Smooth muscle cell of the brain vasculature (primary cell): ENCODE measurements around the gene FERMT3.
"Not testable (repeated sequence)": the region's sequence is repeated elsewhere in the genome, so short reads cannot be mapped to it uniquely, and the experiment has no call there.

ENCODE experiments used
- DNase-seq: peaks from one replicate; pipeline ENCODE4 v3.0.0-alpha.2; 2012; ENCODE audit warnings: low read depth, low spot score

Gene FERMT3

DNA sequence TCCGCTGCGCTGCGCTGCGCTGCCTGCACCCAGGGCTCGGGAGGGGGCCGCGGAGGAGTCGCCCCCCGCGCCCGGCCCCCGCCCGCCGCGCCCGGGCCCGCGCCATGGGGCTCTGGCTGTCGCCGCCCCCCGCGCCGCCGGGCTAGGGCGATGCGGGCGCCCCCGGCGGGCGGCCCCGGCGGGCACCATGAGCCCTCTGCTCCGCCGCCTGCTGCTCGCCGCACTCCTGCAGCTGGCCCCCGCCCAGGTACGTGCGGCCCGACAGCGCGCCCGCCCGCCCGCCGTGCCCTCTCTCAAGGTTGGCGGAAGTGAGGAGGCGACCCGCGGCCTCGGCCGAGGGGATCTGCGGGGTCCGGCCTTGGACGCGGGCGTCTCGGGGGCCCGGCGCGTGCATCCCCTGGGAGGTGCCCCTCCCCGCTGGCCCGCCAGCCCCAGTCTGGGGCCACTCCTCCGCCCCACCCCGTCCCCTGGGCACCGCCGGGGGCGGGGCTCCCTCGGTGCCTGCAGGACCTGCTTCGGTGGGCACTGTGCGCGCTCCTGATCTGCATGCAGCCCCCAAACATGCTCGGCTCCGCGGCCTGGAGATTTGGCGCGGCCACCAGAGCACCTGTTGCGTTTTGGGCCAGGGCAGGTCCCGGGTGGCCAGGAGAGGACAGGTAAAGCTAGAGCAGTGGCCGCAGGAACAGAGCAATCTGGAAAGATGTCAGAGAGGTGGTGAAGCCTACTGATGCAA is 28.3 kb downstream of the FERMT3 start:
- DNase-seq = no peak

DNA sequence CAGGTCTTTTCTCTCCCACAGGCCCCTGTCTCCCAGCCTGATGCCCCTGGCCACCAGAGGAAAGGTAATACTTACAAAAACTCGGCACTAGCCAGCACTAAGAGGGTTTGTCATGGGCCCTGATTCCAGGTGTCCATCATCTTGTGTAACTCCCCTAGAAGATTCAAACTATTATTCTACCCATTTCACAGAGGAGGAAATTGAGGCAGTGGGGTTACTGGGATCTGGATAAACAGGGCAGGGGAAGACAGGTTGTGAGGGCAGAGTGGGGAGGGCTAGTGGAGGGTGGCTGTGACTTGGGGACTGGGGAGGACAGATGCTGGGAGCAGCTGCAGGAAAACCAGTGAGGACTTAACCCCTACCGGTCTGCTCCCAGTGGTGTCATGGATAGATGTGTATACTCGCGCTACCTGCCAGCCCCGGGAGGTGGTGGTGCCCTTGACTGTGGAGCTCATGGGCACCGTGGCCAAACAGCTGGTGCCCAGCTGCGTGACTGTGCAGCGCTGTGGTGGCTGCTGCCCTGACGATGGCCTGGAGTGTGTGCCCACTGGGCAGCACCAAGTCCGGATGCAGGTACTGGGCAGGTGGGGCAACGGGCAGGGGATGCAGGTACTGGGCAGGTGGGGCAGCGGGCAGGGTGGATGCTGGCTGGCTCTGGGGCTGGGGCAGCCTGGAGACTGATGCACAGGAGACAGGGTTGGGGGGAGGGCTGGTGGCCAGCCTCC is 29.1 kb downstream of the FERMT3 start:
- DNase-seq = no peak

DNA sequence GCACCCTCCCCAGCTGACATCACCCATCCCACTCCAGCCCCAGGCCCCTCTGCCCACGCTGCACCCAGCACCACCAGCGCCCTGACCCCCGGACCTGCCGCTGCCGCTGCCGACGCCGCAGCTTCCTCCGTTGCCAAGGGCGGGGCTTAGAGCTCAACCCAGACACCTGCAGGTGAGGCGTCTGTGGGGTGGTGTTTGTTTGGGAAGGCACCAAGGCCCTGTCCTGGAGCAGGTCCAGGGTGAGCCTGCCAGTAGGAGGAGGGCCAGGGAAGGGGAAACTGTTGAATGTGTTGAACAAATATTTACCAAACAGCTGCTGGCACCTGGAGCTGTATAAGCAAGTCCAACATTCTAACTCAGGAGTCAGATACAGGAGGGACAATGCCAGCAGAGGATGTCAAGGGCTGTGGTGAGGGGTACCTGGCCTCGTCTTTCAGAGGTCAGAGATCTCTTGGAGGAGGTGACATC is 31.0 kb downstream of the FERMT3 start:
- DNase-seq = no peak

DNA sequence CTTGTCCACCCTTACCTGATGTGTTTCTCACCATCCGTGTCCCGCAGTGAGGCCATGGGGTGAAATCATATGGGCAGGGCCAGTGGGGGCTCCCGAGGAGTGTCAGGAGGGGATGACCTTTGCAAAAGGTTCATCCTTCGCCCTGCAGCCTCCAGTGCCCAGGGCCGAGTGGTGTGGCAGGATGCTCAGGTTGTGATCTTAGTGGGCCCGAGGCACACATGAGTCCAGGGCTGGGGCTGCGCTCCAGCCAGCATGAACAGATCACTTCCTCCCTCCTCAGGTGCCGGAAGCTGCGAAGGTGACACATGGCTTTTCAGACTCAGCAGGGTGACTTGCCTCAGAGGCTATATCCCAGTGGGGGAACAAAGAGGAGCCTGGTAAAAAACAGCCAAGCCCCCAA is 31.6 kb downstream of the FERMT3 start:
- DNase-seq = no peak

DNA sequence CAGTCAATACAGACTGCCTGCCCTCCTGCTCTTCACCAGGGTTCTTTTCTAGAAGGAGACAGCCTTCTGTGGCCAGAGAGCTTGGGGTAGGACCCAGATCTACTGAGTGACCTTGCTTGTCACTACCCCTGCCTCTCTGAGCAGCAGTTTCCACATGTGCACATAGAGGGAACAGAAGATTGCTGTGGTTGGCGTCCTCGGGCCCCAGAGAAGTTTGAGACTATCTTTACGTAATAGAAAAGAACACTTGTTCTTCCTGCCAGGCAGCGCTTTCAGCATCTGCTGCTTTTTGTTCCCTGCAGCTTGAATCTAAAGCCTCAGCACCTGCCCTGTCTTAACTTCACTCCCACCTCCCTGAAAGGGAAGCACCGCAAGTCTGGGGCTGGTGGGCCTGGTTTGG is 32.5 kb downstream of the FERMT3 start:
- no peak for DNase-seq

DNA sequence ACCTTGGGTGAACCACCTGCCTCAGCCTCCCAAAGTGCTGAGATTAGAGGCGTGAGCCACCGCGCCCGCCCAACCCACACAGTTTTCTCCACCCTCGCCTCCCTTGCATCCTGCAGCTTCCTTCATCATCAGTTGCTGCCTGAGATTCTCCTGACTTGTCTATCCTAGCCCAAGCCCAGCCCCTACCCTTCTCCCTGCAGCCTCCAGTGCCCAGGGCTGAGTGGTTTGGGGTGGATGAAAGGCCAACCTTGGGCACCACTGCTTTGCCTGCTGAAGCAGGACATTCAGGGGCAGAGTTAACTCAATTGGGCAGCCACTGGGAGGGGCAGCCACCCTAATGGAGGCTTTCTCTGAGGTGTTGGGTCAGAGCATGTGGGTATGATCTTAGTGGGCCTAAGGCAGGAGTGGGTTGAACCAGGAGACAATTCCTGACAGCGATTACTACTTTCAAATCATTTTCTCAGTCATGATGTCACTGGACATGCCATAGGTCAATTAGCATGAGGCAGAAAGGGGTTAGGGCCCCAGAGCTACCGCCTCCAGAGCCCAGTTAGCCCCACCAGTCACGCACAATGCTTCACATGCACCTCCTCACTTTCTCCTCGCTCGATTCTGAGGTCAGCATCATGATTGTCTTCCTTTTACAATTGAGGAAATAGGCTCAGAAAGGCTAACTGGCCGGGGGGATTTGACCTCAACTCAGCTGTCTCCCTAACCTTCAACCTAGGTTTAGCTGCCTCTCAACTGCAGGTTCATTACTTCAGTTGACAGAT is 33.3 kb downstream of the FERMT3 start:
- DNase-seq = no peak

DNA sequence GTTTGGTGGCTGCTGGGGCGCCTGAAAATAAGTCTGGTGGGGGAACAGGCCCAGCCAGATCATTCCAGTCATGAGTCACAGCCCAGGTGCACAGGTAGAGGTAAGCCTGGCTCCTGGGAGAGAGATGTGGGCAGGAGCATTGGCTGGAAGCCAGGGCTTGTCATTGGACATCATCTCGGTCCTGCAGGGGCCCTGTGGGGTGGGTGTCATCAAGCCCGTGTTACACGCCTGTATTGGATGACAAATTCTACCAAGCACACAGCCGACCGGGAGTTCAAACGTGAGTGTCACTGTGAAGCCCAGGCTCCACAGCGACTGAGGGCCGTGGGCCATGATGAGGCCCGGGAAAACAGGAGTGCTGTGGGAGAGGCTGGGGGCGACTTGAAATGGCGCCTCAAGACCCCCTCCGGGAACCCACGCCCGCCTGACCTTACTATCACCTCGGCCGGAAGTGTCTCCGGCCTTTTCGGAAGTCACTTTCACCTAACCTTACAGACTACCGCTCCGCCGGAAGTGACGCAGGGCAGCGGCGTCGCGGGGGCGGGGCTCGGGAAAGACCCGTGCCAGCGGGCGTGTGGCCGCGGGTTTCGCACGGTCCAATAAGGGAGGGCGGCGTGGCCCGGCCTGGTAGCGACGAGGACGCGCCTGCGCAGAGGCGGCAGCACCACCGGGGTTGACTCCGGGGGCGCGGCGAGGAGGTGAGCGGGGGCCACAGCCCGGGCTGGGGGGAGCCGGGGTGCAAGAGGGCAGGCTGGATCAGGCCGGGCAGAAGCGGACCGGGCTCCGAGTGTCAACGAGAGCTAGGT is 34.1 kb downstream of the FERMT3 start, which contains the start of gene FKBP2:
Gene FKBP2, plus strand, starts transcription at position 661 of the 806 bp plus-strand sequence. CDS start 1,293 bp downstream, outside the sequence.
- DNase-seq = peak; percentile 94

DNA sequence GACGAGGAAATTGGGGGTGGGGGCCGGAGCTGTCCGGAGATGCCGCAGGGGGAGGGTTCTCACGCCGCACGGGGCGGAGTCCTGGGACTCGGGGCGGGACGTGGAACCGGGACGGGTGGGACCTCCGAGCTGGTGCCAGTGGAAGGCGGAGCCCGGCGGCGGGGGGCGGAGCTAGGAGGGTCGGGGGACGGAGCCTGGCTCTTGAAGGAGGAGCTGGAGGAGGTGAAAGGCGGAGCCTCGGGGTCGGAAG is 34.6 kb downstream of the FERMT3 start:
- peak; percentile 98 for DNase-seq

DNA sequence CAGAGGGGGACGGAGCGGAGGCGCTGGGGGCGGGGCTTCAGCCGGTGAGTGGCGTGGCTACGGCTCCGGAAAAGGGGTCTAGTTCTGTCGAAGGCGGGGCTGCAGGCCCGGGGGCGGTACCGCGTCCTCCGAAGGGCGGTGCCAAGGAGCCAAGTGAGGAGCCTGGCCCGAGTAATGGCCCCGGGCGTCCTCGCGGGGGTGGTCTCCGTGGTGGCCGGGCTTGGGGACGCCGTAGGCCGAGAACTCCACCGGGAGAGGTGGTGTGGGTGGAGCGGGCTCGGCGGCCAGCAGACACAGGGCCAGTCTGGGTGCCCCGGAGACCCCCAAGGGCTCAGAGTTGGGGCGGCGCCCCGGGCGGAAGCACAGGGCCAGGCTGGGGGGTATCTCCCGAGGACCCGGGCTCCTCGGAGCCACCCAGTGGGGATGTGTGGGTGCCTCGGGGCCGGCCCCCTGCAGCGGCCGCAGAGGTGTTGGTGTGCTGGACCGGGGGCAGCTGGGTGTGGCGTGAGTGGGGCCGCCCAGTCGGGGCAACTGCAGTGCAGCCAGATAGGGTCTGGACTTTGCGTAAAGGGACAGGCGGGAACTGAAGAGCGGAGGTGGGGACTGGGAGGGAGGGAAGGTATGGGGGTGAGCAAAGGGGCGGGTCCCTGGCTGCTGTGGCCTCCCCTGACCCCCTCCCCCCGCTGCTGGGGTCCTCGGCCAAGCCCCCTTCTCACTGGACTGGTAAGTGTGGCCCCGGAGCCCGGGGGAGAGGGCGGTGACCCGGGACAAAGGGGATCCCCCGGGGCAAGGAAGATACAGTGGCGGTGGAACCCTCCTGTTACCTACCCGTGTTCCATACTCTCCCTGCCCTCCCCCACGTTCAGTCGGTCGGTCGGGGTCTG is 35.2 kb downstream of the FERMT3 start:
- no peak for DNase-seq

DNA sequence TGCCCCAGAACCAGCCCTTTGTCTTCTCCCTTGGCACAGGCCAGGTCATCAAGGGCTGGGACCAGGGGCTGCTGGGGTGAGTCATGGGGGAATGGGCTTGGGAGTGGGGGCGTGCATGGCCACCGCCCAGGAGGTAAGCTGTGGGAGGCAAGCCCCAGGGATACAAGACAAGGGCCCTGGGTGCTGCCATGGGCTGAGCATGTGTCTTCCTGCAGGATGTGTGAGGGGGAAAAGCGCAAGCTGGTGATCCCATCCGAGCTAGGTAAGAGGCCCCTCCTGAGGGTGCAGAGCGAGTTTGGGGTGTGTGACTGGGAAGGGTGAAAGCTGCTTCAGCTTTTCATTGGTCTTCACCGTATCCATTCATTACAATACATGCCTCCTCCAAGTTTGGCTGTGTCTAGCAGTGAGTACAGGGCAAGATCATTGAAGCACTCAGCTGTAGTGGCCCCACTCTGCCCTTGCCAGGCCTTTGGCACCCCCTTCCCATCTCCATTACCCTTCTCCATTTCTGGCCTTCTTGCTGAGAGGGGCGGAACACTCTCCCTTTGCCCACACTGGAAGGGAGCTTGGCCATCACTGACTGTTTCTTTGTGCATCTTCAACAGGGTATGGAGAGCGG is 36.8 kb downstream of the FERMT3 start:
- no peak for DNase-seq

DNA sequence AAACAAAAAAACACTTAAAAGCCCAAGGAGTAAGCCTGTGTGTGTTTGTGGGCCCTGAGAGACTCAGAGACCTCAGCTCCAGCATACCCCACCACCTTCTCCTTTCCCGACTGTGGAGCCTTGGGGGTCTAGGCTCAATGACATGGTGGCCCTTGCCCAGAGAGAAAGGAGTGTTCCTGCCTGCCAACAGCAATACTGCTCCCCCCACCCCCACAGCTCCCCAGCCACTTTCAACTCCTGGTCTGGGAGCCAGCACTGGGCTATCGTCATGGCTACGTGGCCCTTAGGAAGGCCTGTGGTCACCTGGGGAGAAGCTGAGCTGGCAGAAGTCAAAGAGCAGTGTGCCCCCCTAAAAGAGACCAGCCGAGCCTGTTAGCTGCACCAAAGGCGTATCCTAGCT is 37.6 kb downstream of the FERMT3 start:
- no peak for DNase-seq

DNA sequence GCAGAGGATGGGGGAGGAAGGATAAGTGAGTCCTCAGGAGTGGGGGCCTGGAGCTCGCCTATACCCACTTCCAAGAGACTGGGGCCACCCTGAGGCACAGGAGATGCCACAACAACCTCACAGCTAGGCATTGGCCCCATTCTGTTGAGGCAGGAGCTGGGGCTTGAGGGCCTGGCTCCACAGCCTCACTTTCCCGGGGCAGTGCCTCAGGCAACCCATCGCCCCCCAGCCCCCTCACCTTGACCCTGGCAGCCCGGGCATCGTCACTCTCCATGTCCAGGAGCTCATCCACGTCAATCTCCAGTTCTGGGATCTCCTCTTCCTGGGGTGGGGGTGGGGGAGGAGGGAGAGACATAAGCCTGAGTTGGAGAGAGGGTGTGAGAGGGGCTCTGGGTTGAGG is 38.4 kb downstream of the FERMT3 start:
- DNase-seq = no peak

DNA sequence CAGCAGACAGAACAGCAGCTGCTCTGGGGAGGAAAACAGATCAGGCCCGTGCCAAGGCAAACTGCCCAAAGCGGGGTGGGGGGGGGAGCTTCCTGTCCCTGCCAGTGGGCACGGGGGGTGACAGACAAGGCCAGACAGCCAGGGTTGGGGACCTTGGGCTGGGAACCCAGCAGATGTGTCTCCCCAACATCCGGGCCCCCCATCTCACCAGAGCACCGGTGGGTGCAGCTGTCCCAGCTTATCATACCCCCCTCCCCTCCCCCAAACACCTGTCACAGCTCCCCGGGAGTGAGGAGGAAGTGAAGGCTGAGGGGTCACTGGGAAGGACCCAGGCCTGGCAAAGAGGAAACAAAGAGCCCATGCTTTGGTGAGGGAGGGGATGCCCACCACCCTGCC is 38.9 kb downstream of the FERMT3 start:
- DNase-seq = no peak

DNA sequence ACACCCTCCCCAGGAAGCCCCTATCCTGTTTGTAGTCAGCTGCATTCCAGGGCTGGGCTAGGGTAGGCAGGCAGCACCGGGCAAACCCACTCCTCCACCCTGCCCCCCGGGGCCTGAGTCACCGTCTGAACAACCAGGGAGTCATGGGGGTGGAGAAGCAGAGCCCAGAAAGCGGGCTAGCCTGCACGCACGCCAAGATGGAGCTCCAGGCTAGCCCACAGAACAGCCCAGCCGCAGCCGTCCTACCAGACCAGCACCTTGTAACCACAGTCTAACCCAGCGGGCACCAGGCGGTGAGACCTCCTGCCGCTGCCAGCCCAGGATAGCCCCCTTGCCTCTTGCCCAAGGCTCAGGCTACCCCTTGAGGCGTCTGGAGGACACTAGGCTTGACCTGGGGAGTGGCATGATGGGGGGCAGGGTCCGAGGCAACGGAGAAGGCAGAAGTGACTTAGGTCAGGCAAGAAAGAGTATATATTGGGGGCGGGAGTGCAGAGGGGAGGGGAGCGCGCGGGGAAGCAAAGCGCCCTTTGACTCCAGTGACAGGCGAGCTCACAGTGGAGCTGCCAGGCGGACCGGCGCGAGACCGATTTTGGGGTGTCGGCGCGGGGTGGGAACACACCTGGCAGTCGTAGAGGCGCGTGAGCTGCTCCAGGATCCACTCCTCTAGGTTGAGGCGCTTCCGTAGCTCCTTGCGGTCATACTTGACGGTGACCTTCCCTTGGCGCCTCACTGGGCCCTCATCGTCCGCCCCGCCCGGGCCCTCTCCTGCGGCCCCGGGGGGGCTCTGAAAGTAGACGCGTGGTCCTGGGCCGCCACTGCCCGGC is 39.5 kb downstream of the FERMT3 start:
- DNase-seq = no peak

DNA sequence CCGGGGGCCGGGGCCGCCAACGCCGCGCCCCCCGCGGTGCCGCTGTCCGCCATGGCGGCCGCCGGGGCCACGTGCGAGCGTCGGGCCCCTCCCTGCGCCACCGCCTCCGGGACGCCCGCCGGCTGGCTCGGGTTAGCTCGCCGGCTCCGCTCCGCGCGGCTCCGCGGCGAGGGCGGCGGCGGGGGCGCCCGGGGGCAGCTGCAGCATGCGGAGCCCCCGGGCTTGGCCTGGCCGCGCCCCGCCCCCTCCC is 40.0 kb downstream of the FERMT3 start:
- not testable (repeated sequence) for DNase-seq

DNA sequence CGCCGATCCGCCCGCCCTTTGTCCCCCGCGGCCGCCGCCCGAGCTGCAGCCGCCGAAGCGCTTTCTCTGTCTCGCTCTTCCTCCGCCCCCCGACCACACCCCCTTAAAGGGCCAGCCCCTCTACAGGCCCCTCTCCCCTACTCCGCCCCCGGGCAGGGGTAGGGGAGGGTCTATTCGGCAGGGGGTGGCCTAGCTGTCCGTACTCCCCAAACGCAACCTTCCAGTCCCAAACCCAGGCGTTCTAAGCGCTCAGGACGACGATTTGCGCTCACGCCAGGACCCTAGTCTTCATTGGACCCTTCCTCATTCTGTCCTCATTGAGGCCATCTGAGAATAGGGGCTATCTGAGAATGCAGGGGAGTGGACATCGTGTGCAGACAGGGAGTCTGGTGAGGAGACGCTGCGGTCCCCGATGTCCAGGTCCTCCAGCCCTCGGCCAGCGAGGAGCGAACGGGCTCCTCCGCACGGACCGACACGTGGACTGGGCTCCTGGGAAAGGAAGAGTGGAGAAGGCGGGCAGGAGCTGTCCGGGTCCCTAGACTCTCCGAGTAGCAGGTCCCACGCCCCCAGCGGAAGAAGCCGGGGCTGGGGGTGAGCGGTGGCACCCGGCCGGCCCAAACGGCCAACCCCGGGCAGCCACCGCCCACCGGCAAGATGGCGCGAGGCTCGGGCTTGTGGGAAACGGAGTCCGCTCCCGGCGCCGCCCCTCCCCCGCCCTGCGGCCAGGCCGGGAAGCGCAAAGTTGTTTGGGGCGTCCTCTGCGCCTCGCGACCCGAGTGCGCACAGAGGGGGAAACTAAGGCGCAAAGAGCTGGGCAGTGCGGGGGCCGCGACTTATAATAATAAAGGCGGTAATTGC is 40.6 kb downstream of the FERMT3 start, which contains the start of gene PPP1R14B:
Gene PPP1R14B, minus strand, starts transcription at position 73 of the 858 bp plus-strand sequence. CDS start 270 bp downstream, outside the sequence.
- DNase-seq = peak; percentile 61

DNA sequence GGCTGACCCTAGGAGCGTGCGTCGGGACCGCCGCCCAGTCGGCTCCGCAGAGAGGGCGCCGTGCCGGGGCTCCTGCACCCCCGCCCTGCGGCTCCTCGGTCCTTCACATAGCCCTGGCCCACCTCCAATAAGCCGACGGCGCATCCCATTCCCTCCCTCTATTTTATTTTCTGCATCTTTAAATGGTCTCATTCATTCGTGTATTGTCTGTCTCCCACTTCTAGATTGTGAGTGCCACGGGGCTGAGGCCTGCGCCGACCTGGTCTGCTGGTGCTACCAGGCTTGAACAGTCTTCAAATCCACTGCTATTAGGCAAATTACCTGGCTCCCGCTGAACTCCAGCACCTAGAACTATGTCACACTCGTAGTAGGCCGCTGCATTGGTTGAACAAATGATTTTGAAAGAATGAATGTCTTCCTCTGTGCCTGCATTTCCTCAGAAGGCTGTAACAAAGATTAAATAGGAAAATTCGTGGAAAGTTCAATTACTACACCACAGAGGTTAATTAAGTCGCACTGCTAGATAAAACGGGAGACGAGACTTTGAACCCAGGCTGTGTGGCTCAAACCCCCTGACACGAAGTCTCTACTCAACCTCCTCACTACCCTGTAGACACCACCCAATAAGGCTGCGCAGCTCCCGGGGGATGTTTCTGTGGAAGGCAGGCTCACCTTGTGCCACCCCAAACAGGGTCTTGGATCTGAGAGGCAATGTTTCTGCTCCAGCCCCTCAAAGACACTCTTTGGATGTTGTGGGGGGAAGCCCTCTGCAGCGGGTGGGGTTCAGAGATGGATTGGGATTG is 41.4 kb downstream of the FERMT3 start:
- DNase-seq = no peak

DNA sequence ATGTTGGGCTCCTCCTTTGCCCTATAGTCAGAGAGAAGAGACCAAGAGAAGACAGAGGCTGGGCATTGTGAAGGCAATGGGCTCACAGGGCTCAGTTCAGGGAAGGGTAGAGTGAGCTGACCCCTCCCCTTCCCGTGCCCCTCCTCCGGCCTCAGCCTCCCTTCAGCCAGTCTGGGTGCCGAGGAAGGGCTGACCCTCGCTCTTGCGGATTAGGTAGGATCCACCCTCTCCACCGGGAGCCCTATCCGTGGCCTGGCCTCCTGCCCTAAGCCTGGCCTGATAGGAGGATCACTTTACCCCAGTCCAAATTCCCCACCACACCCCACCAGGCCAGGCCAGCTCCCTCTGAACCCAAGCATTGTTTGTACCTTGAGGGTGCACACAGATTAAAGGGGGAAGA is 42.1 kb downstream of the FERMT3 start:
- no peak for DNase-seq
